Measurements from ENCODE around the gene UROC1. TPM values are rescaled to one million over a fixed set of nuclear protein-coding genes. Genes with fewer than 3 reads are reported as not detected.

UROC1 gene
- total and polyA plus RNA-seq, 2 experiments from 2014 or later: not detected

- no peaks in the 10 kb centered on the region for H3K36me3 ChIP-seq (ENCODE audit: insufficient read depth)
- H3K4me1 ChIP-seq (ENCODE audit: insufficient read depth): no peaks in the 10 kb centered on the region
- no peaks in the 10 kb centered on the region for H3F3A ChIP-seq (replicated peaks; ENCODE audit: low read depth)
- no peaks in the 10 kb centered on the region for H3K9me2 ChIP-seq (ENCODE audit: insufficient read depth)
- H3K27me3 ChIP-seq (ENCODE audit: insufficient read depth): no peaks in the 10 kb centered on the region
- no peaks in the 10 kb centered on the region for H4K20me1 ChIP-seq (replicated peaks; ENCODE audit: insufficient read depth)
- H3K79me2 ChIP-seq (replicated peaks; ENCODE audit: insufficient read depth): no peaks in the 10 kb centered on the region
- no peak for DNase-seq (ENCODE audit: low spot score)
- peaks cover 19% of the 10 kb centered on the region for H3K4me1 Mint-ChIP-seq
- TF ChIP-seq ETS1 (IDR thresholded peaks at IDR 0.05): no peak
- TF ChIP-seq JUNB (IDR thresholded peaks at IDR 0.05; ENCODE audit: unreplicated experiment): no peak
- no peak for TF ChIP-seq EZH2phosphoT487 (IDR thresholded peaks at IDR 0.05; ENCODE audit: unreplicated experiment)
- no peak for TF ChIP-seq POLR2AphosphoS5 (IDR thresholded peaks at IDR 0.05; ENCODE audit: low read depth)
- TF ChIP-seq NANOG (IDR thresholded peaks at IDR 0.05; ENCODE audit: borderline replicate concordance): no peak
- no peak for TF ChIP-seq CREB1 (CRISPR knock-in tag; IDR thresholded peaks at IDR 0.05; ENCODE audit: low read depth)
- no peak overlapping the region for H3K4me3 Mint-ChIP-seq
- no peaks in the 10 kb centered on the region for H3K9me3 Mint-ChIP-seq
- H3K27me3 Mint-ChIP-seq (ENCODE audit: insufficient read depth, low read depth, poor library complexity): peaks cover 3% of the 10 kb centered on the region
- no peak overlapping the region for H3K27ac ChIP-seq (ENCODE audit: low read depth)
- H3K4me2 ChIP-seq: no peak overlapping the region
- H3K27ac Mint-ChIP-seq: no peak overlapping the region
- peaks cover 21% of the 10 kb centered on the region for H3K36me3 Mint-ChIP-seq (ENCODE audit: low read depth)
- H2AFZ ChIP-seq: no peak overlapping the region
- ATAC-seq: no peak
- H3K4me3 ChIP-seq: no peak overlapping the region
These were observed 81.9 kb downstream of the UROC1 start for GRCh38 chr3:126435456-126436315.

GRCh38 chr3:126434931-126435411 lies 82.6 kb downstream of the UROC1 start:
- H3K4me1 Mint-ChIP-seq: peaks cover 12% of the 10 kb centered on the region
- no peak overlapping the region for H3K4me3 Mint-ChIP-seq
- no peaks in the 10 kb centered on the region for H3K9me2 ChIP-seq (ENCODE audit: insufficient read depth)
- H3F3A ChIP-seq (replicated peaks; ENCODE audit: low read depth): no peaks in the 10 kb centered on the region
- H3K27ac ChIP-seq (ENCODE audit: low read depth): no peak overlapping the region
- H3K36me3 Mint-ChIP-seq (ENCODE audit: low read depth): peaks cover 21% of the 10 kb centered on the region
- no peaks in the 10 kb centered on the region for H3K79me2 ChIP-seq (replicated peaks; ENCODE audit: insufficient read depth)
- H3K27ac Mint-ChIP-seq: no peak overlapping the region; the same call in 1 of the 2 replicates
- peaks cover 3% of the 10 kb centered on the region for H3K27me3 Mint-ChIP-seq (ENCODE audit: insufficient read depth, low read depth, poor library complexity)
- H3K4me1 ChIP-seq (ENCODE audit: insufficient read depth): no peaks in the 10 kb centered on the region
- no peaks in the 10 kb centered on the region for H3K27me3 ChIP-seq (ENCODE audit: insufficient read depth)
- no peaks in the 10 kb centered on the region for H3K9me3 Mint-ChIP-seq
- ATAC-seq (no peak), DNase-seq (ENCODE audit: low spot score) (no peak)
- H3K4me3 ChIP-seq: no peak overlapping the region
- H3K36me3 ChIP-seq (ENCODE audit: insufficient read depth): no peaks in the 10 kb centered on the region
- TF ChIP-seq POLR2AphosphoS5 (IDR thresholded peaks at IDR 0.05; ENCODE audit: low read depth) (no peak), ZNF114 (CRISPR knock-in tag; IDR thresholded peaks at IDR 0.05) (no peak), EZH2 (IDR thresholded peaks at IDR 0.05; ENCODE audit: low read depth, unreplicated experiment) (no peak), CTCF (conservative IDR thresholded peaks at IDR 0.05; ENCODE audit: low read depth in 2 of 2) (no peak), STAT1 (IDR thresholded peaks at IDR 0.05; ENCODE audit: unreplicated experiment) (no peak), EZH2phosphoT487 (IDR thresholded peaks at IDR 0.05; ENCODE audit: unreplicated experiment) (no peak)
- H3K4me2 ChIP-seq: no peak overlapping the region
- no peaks in the 10 kb centered on the region for H4K20me1 ChIP-seq (replicated peaks; ENCODE audit: insufficient read depth)
- no peak overlapping the region for H2AFZ ChIP-seq
